Cerebellar nuclear complex (tissue), 1 donor: ENCODE measurements around the gene ERF.

Experiments
- DNase-seq, 2 experiments: peaks; one replicate each; lab custom pipeline; 2025; lab: John Stamatoyannopoulos, UW

ERF gene

DNA sequence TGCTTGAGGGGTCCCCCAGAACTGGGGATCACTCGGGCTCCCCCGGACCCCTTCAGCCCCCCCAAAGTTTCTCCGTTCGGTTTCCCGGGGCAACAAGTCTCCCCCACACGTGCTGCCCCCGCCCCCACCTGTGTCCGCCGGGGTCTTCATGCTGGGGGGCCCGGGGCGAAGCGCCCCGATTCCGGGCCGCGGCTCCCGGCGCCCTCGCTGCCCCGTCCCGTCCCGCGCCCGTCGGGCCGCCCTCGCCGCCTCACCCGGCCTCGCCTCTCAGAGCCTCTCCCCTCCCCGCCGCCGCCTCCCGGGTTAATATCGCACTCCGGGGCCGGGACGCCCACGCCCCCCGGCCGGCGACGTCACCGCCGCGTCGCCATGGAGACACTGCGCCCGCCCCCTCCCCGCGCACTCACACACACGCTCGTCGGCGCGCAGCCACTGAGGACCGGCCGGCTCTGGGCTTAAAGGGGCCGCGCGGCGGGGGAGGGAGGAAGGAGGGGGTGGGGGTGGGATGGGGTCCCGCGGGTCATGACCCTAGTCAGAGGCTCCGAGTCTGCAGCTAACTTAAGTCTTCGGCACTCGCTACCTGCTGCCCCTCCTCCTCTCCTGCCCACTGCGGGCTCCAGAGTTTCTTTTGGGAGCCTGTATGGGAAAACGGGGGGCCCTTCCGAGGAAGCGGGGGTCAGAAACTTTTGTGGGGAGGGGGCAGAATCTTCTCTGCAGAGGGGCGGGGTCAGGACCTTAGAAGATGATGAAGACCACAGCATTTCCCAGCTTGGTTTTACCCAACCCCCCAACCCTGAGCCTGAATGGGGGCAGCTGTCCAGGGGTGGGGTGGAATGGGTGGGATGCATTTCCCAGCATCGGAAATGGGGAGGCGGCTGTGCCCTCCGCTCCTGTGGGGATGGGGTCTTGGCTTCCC, at the start of gene ERF:
Gene ERF (minus strand): TSS at position 279 of the 916 bp plus-strand sequence. CDS start 129 bp downstream, at position 150.
- no peak for DNase-seq

DNA sequence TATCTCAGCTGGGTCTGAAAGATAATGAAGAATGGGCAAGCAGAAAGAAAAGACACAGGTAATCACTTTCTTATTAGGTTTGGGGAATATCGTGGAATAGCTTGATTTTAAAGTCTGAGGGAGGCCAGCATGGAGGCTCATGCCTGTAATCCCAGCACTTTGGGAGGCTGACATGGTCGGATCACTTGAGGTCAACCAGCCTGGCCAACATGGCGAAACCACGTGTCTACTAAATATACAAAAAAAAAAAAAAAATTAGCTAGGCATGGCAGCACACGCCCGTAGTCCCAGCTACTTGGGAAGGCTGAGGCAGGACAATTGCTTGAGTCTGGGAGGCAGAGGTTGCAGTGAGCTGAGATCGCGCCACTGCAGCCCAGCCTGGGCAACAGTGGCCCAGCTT, 48.9 kb upstream of the ERF start:
- no peak for DNase-seq

DNA sequence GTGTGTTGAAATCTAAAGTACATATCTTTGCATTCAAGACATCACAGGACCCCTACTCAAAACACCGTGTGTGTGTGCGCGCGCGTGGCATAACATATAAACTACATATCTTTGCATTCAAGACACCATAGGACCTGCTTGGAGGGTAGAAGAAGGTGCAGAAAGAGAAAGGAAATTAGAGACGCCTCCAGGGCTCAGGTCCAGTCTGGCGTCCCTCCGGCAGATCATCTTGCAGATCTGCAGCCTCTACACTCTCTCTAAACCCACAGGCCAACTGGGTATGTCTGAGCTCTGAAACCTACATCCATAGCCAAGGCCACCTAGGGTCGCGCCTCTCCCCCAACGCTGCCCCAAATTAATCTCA, 48.2 kb upstream of the ERF start:
- DNase-seq, result no peak

DNA sequence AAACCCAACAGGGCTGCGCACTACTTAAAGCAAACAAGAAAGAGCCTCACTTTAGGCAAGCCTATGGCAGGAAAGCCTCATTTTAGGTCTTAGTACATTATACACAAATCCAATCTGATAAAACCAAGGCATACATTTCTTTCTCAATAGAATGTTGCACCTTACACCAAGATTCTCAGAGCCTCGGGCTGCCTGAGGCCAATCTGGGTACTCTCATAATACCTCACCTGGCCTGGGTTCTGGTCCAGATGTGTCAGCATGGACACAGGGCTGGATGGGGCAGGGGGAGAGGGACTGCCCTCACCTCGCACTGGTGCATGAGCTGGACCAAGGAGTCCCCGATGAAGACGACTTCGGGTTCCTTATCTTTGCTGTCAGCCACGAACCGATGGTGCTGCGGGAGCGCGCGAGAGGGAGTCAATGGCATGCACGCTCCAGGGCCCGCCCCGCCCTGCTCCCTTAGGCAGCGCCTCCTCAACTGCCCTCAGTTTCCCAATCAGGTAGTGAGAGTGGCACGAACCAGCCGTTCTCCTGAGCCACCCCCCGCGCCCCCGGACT, 46.8 kb upstream of the ERF start, which contains the start of gene PRR19:
Gene PRR19 (plus strand): TSS at position 487 of the 558 bp plus-strand sequence. CDS start 7,453 bp downstream, outside the sequence.
- no peak for DNase-seq

DNA sequence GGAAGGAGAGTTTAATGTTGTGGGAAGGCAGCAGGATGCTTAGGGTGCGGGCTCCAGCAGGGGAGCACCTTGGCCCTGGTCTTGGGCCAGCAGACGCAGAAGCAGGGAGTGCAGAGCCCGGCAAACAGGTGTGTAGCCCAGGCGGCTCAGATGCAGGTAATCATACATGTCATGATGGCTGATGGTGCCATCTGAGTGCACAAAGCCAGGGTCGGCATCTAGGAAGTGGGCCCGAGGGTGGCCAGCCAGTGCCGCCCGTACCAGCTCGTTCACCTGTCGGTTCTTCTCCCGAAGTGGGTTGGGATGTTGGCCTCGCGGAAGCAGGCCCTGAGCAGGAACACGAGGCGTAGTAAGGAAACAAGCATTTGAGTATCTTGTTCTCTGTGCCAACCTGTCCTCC, 42.1 kb upstream of the ERF start:
- no peak for DNase-seq

DNA sequence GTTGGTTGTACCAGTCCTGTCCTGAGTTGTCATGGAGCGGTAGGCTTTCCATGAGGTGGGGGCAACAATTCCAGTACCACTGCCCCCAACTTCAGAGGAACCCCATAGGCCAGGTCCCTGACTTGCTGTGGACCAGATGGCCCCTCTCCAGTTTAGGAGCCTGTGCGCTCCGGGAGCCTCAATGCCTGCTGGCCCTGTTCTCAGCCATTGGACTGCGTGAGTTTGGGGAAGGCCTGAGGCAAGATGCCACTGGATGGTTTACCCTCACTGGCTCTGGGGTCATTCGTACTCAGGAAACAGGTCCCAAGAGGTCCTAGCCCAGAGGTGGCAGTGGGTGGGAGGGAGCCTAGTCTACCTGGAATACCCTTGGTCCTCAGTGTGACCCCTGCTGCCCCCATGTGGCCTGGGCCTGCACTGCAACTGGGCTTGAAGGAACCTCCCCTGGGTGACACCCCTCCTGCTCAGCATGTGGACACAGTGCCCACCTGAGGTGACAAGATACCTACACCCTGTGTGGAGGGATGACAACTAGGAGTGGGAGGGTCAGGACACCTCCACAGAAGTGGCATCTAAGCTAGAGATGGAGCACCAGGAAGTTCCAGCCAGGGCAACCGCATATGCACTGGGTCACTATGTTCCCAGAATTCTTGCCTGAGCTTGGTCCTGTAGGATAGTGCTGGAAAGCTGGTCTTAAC, 41.0 kb upstream of the ERF start:
- DNase-seq, result peak in 1 of 2 experiments; percentile 55

DNA sequence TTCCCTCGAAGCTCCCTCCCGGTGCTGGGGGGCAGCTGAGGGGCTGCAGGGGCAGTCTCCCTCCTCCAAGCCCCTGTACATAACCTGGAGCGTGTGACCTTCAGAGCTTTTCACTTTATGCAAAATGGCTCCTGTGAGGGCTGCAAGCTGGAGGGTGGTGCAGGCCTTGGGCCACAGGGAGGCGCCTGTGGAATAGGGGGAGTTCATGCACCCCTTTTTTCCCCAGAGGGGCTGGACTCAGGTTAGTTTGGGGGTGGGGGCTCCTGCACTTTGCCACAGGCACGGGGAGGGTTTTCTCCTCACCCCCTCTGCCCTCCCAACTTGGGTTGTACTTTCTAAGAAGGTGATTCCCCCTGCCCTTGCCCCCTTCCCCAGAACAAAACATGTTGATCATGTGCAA, 40.4 kb upstream of the ERF start:
- no peak for DNase-seq

DNA sequence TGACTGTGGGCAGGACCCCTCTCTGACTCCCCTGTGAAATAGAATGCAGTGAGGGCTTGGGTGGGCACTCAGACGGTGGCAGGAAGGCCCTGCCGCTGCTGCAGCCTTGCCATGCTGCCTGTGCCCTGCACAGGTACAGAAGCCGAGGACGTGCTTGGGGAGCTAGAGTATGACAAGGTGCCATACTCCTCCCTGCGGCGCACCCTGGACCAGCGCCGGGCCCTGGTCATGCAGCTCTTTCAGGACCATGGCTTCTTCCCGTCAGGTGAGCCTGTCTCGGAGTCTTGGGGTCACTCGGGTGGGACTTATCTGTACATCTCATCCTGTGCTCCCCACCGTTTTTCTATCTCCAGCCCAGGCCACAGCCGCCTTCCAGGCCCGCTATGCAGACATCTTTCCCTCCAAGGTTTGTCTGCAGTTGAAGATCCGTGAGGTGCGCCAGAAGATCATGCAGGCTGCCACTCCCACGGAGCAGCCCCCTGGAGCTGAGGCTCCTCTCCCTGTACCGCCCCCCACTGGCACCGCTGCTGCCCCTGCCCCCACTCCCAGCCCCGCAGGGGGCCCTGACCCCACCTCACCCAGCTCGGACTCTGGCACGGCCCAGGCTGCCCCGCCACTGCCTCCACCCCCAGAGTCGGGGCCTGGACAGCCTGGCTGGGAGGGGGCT, 39.7 kb upstream of the ERF start:
- no peak for DNase-seq

DNA sequence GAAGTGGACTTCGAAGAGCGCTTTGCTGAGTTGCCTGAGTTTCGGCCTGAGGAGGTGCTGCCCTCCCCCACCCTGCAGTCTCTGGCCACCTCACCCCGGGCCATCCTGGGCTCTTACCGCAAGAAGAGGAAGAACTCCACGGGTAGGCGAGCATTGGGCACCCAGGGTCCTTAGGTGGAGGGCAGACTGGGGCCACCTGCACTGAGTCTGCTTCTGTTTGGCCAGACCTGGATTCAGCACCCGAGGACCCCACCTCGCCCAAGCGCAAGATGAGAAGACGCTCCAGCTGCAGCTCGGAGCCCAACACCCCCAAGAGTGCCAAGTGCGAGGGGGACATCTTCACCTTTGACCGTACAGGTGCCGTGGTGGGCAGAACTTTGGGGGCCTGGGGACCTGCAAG, 39.0 kb upstream of the ERF start:
- no peak for DNase-seq

DNA sequence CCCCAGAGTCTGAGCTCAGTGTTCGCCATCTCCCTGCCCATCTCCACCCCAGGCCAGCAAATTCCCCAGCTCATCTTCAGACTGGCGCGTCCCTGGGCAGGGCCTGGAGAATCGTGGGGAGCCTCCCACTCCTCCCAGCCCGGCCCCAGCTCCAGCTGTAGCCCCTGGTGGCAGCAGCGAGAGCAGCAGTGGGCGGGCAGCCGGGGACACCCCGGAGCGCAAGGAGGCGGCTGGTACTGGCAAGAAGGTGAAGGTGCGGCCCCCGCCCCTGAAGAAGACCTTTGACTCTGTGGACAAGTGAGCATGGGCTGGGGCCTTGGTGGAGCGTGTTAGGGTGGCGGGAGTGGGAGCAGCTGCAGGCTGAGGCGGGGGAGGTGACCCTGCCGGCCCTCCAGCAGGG, 38.6 kb upstream of the ERF start:
- no peak for DNase-seq

DNA sequence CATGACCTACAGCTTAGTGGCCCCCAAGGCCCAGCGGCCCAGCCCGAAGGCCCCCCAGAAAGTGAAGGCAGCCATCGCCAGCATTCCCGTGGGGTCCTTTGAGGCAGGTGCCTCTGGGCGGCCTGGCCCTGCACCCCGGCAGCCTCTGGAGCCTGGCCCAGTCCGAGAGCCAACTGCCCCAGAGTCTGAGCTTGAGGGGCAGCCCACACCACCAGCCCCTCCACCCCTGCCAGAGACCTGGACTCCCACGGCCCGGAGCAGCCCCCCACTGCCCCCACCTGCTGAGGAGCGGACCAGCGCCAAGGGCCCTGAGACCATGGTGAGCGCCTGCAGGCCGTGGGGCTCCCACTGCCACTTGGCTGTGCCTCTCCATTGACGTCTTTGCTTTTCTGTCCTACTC, 38.0 kb upstream of the ERF start:
- DNase-seq, result no peak

DNA sequence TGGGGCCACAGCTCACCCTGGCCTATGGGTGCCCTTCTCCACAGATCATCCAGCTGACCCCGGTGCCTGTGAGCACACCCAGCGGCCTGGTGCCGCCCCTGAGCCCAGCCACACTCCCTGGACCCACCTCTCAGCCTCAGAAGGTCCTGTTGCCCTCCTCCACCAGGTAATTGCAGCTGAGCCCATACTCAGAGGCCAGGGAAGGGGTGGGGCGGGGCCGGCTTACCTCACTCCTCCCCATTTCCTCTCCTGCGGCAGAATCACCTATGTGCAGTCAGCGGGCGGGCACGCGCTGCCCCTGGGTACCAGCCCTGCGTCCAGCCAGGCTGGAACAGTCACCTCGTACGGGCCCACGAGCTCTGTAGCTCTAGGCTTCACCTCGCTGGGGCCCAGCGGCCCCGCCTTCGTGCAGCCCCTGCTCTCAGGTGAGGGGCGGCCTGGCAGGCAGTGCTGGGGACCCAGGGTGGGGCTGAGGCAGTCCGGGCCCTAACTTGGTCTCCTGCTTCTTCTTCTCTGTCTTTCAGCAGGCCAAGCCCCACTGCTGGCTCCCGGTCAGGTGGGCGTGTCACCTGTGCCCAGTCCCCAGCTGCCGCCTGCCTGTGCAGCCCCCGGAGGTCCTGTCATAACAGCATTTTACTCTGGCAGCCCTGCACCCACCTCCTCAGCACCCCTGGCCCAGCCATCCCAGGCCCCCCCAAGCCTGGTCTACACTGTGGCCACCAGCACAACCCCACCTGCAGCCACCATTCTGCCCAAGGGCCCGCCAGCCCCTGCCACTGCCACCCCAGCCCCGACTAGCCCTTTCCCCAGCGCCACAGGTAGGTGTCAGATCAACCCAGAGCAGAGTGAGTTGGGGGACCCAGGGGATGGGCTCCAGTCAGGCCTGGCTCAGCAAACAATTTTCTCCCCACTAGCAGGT, 37.4 kb upstream of the ERF start:
- DNase-seq, result no peak

DNA sequence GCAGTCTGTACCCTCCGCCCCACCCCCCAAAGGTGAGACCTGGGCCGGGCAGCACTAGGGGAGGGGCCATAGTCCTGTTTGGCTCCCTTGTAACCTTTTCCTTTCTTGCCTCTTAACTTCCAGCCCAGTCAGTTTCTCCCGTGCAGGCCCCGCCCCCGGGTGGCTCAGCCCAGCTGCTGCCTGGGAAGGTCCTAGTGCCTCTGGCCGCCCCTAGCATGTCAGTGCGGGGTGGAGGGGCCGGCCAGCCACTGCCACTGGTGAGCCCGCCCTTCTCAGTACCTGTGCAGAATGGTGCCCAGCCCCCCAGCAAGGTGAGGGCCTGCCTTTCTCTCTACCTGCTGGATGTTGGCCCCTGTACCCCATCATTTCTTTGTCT, 36.5 kb upstream of the ERF start:
- no peak for DNase-seq

DNA sequence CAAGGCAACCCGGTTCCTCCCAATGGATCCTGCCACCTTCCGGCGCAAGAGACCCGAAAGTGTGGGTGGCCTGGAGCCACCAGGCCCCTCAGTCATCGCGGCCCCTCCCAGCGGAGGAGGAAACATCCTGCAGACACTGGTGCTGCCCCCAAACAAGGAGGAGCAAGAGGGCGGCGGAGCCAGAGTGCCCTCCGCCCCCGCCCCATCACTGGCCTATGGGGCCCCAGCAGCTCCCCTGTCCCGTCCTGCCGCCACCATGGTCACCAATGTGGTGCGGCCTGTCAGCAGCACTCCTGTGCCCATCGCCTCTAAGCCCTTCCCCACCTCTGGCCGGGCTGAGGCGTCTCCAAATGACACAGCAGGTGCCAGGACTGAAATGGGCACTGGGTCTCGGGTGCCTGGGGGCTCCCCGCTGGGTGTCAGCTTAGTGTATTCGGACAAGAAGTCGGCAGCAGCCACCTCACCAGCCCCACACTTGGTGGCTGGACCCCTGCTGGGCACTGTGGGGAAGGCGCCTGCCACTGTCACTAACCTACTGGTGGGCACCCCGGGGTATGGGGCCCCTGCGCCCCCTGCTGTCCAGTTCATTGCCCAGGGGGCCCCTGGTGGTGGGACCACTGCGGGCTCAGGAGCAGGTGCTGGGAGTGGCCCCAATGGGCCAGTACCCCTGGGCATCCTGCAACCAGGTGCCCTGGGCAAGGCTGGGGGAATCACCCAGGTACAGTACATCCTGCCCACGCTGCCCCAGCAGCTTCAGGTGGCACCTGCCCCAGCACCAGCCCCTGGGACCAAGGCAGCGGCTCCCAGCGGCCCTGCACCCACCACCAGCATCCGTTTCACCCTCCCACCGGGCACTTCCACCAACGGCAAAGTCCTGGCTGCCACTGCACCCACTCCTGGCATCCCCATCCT, 35.9 kb upstream of the ERF start:
- no peak for DNase-seq

DNA sequence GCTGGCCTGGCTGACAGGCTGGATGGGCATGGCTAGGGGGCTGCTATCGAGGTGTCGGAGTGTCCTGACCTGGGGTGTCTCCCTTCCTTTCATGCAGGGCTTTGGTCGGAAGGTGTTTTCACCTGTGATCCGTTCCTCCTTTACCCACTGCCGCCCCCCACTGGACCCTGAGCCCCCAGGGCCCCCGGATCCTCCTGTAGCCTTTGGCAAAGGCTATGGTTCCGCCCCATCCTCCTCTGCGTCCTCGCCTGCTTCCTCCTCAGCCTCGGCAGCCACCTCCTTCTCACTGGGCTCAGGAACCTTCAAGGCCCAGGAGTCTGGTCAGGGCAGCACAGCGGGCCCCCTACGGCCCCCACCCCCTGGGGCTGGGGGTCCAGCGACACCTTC, 35.2 kb upstream of the ERF start:
- DNase-seq, result no peak

DNA sequence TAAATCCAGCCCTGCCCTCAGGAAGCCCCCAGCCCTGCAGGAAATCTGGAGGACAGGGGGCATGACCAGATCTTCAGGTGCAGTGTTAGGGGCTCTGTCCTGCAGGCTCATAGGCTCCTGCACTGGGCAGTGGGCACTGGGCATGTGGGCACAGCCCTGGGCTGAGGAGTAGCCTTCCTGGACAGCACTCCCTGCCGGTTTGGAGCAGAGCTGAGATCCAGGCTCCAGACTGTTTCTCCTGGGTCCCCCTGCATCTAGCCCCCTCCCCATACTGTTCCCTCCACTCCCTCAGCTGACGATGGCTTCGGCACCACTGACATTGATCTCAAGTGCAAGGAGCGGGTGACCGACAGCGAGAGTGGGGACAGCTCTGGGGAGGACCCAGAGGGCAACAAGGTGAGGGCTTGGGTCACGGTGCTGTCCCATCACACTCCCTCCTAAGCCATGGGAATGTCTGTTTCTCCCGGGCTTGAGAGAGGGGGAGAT, 34.7 kb upstream of the ERF start:
- no peak for DNase-seq

DNA sequence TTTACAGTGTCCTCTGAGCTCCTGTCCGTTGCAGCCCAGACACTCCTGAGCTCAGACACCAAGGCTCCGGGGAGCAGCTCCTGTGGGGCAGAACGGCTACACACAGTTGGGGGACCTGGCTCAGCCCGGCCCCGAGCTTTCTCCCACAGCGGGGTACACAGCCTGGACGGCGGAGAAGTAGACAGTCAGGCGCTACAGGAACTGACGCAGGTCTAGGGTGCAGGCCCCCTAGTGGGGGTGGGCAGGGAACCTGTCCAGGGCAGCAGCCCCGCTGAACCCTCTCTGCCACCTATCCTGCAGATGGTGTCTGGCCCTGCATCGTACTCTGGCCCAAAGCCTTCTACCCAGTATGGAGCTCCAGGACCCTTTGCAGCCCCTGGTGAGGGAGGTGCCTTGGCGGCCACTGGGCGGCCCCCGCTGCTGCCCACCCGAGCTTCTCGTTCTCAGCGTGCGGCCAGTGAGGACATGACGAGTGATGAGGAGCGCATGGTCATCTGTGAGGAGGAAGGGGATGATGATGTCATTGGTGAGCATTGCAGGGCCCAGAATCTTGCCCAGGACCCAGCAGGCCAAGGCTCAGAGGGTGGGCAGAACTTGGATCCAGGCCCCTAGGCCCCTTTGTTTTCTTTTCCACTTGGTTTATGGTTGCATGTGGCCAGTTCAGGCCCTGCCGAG, 34.1 kb upstream of the ERF start:
- no peak for DNase-seq

DNA sequence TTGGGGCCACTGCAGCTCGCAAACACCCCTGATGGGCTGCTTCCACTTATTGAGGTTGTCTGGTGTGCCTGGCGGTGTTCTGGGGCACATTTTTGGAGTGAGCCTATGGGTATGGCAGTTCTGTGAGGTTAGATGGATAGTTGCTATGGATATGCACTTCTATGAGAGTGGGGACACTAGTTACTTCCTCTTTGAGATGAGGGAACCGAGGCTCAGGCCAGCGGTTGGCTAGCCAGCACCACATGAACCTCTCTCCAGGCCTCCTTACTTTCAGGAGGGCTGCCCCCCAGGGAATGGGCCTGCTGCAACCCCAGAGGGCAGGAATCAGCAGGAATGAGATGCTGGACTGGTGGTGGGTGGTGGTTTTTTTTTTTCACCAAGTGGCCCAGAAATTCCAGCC, 33.5 kb upstream of the ERF start:
- DNase-seq, result no peak

DNA sequence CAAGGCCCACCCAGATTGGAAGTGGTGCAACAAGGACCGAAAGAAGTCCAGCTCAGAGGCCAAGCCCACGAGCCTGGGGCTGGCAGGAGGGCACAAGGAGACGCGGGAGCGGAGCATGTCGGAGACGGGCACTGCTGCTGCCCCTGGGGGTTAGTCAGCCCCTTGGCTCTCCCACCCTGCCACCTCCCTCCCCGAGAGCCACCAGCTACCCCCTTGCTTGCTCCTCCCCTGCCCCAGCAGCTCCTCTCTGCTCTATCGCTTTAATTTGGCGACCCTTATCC, 32.8 kb upstream of the ERF start:
- no peak for DNase-seq
